Measurements from ENCODE around the gene STARD7.

GRCh38 chr2:96163415-96163767 lies 45.2 kb downstream of the STARD7 start:
- TF ChIP-seq CTCF (conservative IDR thresholded peaks at IDR 0.05) = no peak
- no peak for TF ChIP-seq ZFX (IDR thresholded peaks at IDR 0.05)

Data from C4-2B (cell line).